ENCODE data around the gene SLC4A9.

SLC4A9 gene

GRCh38 chr5:140360101-140360500, at the start of gene SLC4A9:
Gene SLC4A9 (plus strand): TSS chr5:140360194. CDS start chr5:140360237, 43 bp downstream.
- DNase-seq = no peak

GRCh38 chr5:140310434-140310833, 49.6 kb upstream of the SLC4A9 start:
- no peak for DNase-seq

- DNase-seq = no peak
These were observed 49.0 kb upstream of the SLC4A9 start for GRCh38 chr5:140311011-140311467.

GRCh38 chr5:140312067-140312790, 47.8 kb upstream of the SLC4A9 start:
- no peak for DNase-seq

GRCh38 chr5:140312791-140313189, 47.2 kb upstream of the SLC4A9 start:
- DNase-seq = no peak

- DNase-seq = no peak
These were observed 42.1 kb upstream of the SLC4A9 start for GRCh38 chr5:140317859-140318258.

- no peak for DNase-seq
These were observed 41.2 kb upstream of the SLC4A9 start for GRCh38 chr5:140318792-140319191.

GRCh38 chr5:140319833-140320232, 40.2 kb upstream of the SLC4A9 start:
- no peak for DNase-seq

GRCh38 chr5:140321796-140322195, 38.2 kb upstream of the SLC4A9 start:
- no peak for DNase-seq

GRCh38 chr5:140322751-140323731, 37.0 kb upstream of the SLC4A9 start:
- DNase-seq = no peak

GRCh38 chr5:140324041-140324600, 35.9 kb upstream of the SLC4A9 start:
- no peak for DNase-seq

- DNase-seq = no peak
These were observed 35.3 kb upstream of the SLC4A9 start for GRCh38 chr5:140324617-140325241.

- DNase-seq = no peak
These were observed 34.5 kb upstream of the SLC4A9 start for GRCh38 chr5:140325486-140325885.

GRCh38 chr5:140327589-140327988, 32.4 kb upstream of the SLC4A9 start:
- DNase-seq = no peak

- DNase-seq = no peak
These were observed 31.8 kb upstream of the SLC4A9 start for GRCh38 chr5:140328036-140328764.

GRCh38 chr5:140329739-140330481, 30.1 kb upstream of the SLC4A9 start:
- no peak for DNase-seq

GRCh38 chr5:140331638-140332037, 28.4 kb upstream of the SLC4A9 start:
- DNase-seq = no peak

GRCh38 chr5:140336388-140336787, 23.6 kb upstream of the SLC4A9 start:
- DNase-seq = no peak

GRCh38 chr5:140337880-140338279, 22.1 kb upstream of the SLC4A9 start:
- no peak for DNase-seq

GRCh38 chr5:140338336-140338735, 21.7 kb upstream of the SLC4A9 start:
- no peak for DNase-seq

GRCh38 chr5:140338908-140339307, 21.1 kb upstream of the SLC4A9 start:
- no peak for DNase-seq

- no peak for DNase-seq
These were observed 20.4 kb upstream of the SLC4A9 start for GRCh38 chr5:140339636-140340035.

All from stimulated activated naive CD4-positive, alpha-beta T cell (primary cell).